ENCODE measurements around the gene PLEKHM2.

DNA sequence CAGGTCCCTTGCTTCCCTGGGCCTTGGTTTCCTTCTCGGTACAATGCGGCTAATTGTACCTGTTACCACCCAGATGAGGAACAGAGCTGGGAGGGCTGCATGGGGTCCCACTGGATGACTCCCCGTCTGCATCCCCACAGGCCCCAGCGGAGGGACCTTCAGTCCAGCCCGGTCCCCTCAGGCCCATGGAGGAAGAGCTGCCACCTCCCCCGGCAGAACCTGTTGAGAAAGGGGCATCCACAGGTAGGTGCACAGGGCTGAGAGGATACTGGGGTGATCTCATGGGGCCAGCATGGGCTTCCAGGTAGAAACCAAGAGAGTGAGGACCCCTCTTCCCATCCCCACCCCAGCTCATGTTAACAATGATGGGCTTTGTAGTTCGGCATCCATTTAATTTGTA is 84.3 kb downstream of the PLEKHM2 start:
- TF ChIP-seq CTCF (IDR thresholded peaks at IDR 0.05; ENCODE audit: low read length): no peak
- no peak for TF ChIP-seq EZH2 (IDR thresholded peaks at IDR 0.05; ENCODE audit: borderline replicate concordance, low read length)

All from OCI-LY1 (cell line).